Measurements from ENCODE around the gene BCAS1. TPM values are rescaled to one million over a fixed set of nuclear protein-coding genes. Genes with fewer than 3 reads are reported as not detected.

The BCAS1 gene
- total and polyA plus RNA-seq, 2 experiments from 2014 or later, result not detected

DNA sequence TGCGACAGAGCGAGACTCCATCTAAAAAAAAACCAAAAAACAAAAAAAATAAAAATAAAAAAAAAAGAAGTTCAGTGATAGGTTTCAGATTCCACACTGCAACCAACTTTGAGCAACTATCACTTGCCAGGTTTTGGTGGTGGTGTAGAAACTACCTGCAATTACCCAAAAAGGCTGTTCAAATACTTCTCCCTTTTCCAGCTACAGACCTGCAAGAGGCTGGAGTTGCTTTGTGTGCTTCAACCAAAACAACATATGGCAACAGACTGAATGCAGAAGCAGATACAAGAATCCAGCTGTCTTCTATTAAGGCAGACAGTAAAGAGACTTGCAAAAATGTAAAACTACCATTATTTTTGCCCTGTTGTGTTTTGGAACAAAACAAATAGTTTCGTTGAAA, 9.3 kb upstream of the BCAS1 start:
- no peak for DNase-seq (ENCODE audit: low read depth in 1 of 2, low spot score in 1 of 2)
- Histone ChIP-seq H3K9me3 (ENCODE audit: low read depth) (no peaks in the 10 kb centered on the region), H3K27me3 (no peaks in the 10 kb centered on the region), H3K4me1 (ENCODE audit: low read depth) (no peaks in the 10 kb centered on the region), H3K4me3 (no peak overlapping the region), H3K36me3 (no peaks in the 10 kb centered on the region), H3K27ac (no peak overlapping the region)
- TF ChIP-seq, protein P1, sequence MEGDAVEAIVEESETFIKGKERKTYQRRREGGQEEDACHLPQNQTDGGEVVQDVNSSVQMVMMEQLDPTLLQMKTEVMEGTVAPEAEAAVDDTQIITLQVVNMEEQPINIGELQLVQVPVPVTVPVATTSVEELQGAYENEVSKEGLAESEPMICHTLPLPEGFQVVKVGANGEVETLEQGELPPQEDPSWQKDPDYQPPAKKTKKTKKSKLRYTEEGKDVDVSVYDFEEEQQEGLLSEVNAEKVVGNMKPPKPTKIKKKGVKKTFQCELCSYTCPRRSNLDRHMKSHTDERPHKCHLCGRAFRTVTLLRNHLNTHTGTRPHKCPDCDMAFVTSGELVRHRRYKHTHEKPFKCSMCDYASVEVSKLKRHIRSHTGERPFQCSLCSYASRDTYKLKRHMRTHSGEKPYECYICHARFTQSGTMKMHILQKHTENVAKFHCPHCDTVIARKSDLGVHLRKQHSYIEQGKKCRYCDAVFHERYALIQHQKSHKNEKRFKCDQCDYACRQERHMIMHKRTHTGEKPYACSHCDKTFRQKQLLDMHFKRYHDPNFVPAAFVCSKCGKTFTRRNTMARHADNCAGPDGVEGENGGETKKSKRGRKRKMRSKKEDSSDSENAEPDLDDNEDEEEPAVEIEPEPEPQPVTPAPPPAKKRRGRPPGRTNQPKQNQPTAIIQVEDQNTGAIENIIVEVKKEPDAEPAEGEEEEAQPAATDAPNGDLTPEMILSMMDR (IDR thresholded peaks at IDR 0.05; ENCODE audit: low read depth, low read length), result no peak

DNA sequence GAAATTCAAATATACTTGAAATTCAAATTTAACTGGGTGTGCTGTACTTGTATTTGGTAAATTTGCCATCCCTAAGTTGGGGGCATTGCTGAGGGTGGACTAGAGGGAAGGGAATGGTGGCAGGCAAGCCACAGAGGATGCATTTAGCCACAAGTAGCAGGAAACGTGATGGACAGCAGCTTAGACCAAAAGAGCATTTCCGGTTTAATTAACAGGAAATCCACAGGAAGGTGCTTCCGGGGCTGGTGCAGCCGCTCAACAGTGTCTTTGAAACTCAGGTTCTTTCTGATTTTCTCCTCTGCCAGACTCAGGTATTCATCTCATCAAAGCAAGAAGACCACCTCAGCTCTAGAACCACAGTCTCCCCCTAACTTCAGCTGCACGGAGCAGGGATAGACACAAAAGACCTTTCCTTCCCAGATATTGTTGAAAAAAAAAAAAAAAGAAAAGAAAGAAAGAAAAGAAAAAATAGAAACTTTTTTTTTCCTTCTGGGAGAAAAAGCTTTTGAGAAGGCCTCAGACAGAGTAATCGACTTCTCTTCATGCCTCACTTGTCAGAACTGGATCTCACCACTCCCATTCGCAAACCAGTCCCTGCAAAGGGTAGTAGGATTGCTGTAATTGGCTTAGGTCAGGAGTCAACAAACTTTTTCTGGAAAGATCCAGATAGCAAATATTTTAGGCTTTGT, 8.0 kb upstream of the BCAS1 start:
- Histone ChIP-seq H3K4me3 (no peak overlapping the region), H3K4me1 (ENCODE audit: low read depth) (no peaks in the 10 kb centered on the region), H3K27me3 (no peaks in the 10 kb centered on the region), H3K36me3 (no peaks in the 10 kb centered on the region), H3K9me3 (ENCODE audit: low read depth) (no peaks in the 10 kb centered on the region), H3K27ac (no peak overlapping the region)
- TF ChIP-seq, protein P1 (IDR thresholded peaks at IDR 0.05; ENCODE audit: low read depth, low read length), result no peak
- DNase-seq (ENCODE audit: low read depth in 1 of 2, low spot score in 1 of 2), result no peak

DNA sequence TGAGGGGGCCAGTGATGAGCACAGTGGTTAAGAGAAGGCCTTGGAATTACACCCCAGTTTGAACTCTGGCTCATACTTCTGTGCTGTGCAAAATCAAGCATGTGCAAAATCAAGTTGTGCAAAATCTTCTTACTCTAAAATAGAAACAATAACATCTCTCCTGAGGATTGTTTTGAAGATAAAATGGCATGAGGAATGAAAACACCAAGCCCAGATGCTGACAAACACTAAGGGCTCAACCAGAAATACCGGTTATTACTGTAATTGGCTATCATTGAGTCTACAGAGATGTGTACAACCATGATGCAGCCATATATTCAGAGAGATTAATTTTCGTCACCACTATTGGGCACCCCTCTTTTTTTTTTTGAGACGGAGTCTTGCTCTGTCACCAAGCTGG, 5.9 kb upstream of the BCAS1 start:
- TF ChIP-seq, protein P1 (IDR thresholded peaks at IDR 0.05; ENCODE audit: low read depth, low read length), result no peak
- Histone ChIP-seq H3K27ac (no peak overlapping the region), H3K9me3 (ENCODE audit: low read depth) (no peaks in the 10 kb centered on the region), H3K4me1 (ENCODE audit: low read depth) (no peaks in the 10 kb centered on the region), H3K4me3 (no peak overlapping the region), H3K27me3 (no peaks in the 10 kb centered on the region), H3K36me3 (no peaks in the 10 kb centered on the region)
- DNase-seq (ENCODE audit: low read depth in 1 of 2, low spot score in 1 of 2), result no peak

DNA sequence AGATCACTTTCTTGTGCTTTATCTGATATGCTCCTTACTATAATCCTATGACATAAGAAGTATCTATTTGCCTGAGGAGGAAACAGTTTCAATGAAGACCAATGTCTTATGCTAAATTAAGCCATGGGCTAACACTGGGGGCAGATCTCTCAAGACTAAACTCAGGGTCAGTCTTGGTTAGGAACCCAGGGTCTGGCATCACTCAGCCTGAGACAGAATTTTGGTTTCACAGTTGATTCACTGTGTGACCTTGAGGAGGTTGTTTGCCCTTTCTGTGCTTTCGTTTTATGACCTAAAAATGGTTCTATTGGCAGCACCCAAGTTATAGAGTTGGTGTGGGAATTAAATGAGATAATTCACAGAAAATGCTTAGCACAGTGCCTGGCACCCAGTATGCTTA, 4.9 kb upstream of the BCAS1 start:
- Histone ChIP-seq H3K27ac (no peak overlapping the region), H3K4me3 (no peak overlapping the region), H3K36me3 (no peaks in the 10 kb centered on the region), H3K4me1 (ENCODE audit: low read depth) (no peaks in the 10 kb centered on the region), H3K27me3 (no peaks in the 10 kb centered on the region), H3K9me3 (ENCODE audit: low read depth) (no peaks in the 10 kb centered on the region)
- no peak for DNase-seq (ENCODE audit: low read depth in 1 of 2, low spot score in 1 of 2)
- TF ChIP-seq, protein P1 (IDR thresholded peaks at IDR 0.05; ENCODE audit: low read depth, low read length), result no peak

DNA sequence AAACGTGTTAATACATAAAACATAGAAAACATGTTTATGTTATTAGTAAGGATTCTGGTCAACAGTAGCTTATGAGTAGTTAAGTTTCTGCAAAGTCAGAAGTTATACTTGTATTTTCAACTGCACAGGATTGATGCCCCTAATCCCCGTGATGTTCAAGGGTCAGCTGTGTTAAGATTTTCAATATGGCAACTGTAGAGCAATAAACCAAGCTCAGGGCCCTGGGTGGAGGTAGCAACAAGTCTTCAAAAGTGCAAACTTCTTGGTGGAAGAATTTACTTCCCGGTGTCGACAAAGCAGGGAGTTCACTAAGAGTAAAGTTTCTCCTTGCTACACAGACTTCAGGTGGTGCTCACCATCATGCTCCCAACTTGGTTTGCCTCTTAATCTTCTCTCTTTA, 4.1 kb upstream of the BCAS1 start:
- no peaks in the 10 kb centered on the region for H3K9me3 ChIP-seq (ENCODE audit: low read depth)

More for the DNA sequence above, 4.1 kb upstream of the BCAS1 start:
- H3K27me3 ChIP-seq, result no peaks in the 10 kb centered on the region
- no peak overlapping the region for H3K27ac ChIP-seq
- TF ChIP-seq, protein P1 (IDR thresholded peaks at IDR 0.05; ENCODE audit: low read depth, low read length), result no peak
- H3K4me3 ChIP-seq, result no peak overlapping the region
- H3K36me3 ChIP-seq, result no peaks in the 10 kb centered on the region
- DNase-seq (ENCODE audit: low read depth in 1 of 2, low spot score in 1 of 2), result no peak
- no peaks in the 10 kb centered on the region for H3K4me1 ChIP-seq (ENCODE audit: low read depth)

Measured in cardiac muscle cell (in vitro differentiated cells and primary cell).